DMS53 treated with DMSO at 0.1 percent for 48 hours (cell line): Measurements from ENCODE around the gene MYBL2.

Experiments
- DNase-seq: peaks from one replicate; lab custom pipeline; 2025; ENCODE audit not compliant: unreplicated experiment; lab: John Stamatoyannopoulos, UW

MYBL2 gene

GRCh38 chr20:43721429-43722152 lies 54.7 kb downstream of the MYBL2 start:
- DNase-seq, result no peak

- DNase-seq, result peak; percentile 24
Observed at GRCh38 chr20:43722153-43722505, 55.2 kb downstream of the MYBL2 start.

- DNase-seq, result no peak
Observed at GRCh38 chr20:43723186-43723585, 56.3 kb downstream of the MYBL2 start.

- no peak for DNase-seq
Observed at GRCh38 chr20:43723735-43724134, 56.8 kb downstream of the MYBL2 start.

- DNase-seq, result no peak
Observed at GRCh38 chr20:43724383-43724782, 57.5 kb downstream of the MYBL2 start.

GRCh38 chr20:43725666-43726065 lies 58.8 kb downstream of the MYBL2 start:
- DNase-seq, result no peak

GRCh38 chr20:43726333-43726732 lies 59.4 kb downstream of the MYBL2 start:
- no peak for DNase-seq

GRCh38 chr20:43726811-43727338 lies 60.0 kb downstream of the MYBL2 start, which contains the start of gene GTSF1L:
Gene GTSF1L, minus strand, starts transcription at chr20:43727002. Its CDS starts 308 bp downstream, at chr20:43726694.
- DNase-seq, result no peak

- no peak for DNase-seq
Observed at GRCh38 chr20:43727980-43728590, 61.2 kb downstream of the MYBL2 start.

GRCh38 chr20:43728686-43729255 lies 61.9 kb downstream of the MYBL2 start:
- no peak for DNase-seq

GRCh38 chr20:43731469-43731868 lies 64.6 kb downstream of the MYBL2 start:
- no peak for DNase-seq

GRCh38 chr20:43731927-43732326 lies 65.0 kb downstream of the MYBL2 start:
- DNase-seq, result no peak

GRCh38 chr20:43736588-43737158 lies 69.8 kb downstream of the MYBL2 start:
- DNase-seq, result no peak

GRCh38 chr20:43737925-43738324 lies 71.0 kb downstream of the MYBL2 start:
- DNase-seq, result no peak

GRCh38 chr20:43739148-43739749 lies 72.3 kb downstream of the MYBL2 start:
- DNase-seq, result no peak

GRCh38 chr20:43740642-43741041 lies 73.7 kb downstream of the MYBL2 start:
- DNase-seq, result no peak

- DNase-seq, result peak; percentile 14
Observed at GRCh38 chr20:43744151-43744611, 77.3 kb downstream of the MYBL2 start.

GRCh38 chr20:43744966-43745730 lies 78.2 kb downstream of the MYBL2 start:
- peak; percentile 12 for DNase-seq

- DNase-seq, result no peak
Observed at GRCh38 chr20:43746344-43747137, 79.6 kb downstream of the MYBL2 start.

GRCh38 chr20:43748274-43748673 lies 81.4 kb downstream of the MYBL2 start:
- no peak for DNase-seq
